GM23338 (cell line): ENCODE data around the gene LYVE1. TPM values are rescaled to one million over a fixed set of nuclear protein-coding genes. Genes with fewer than 3 reads are reported as not detected.

Experiments
- ATAC-seq: fragments of 200-7000 bp; cut with Tn5 transposase; 3 replicates; pipeline ENCODE4 v1.9.1; 2020
- DNase-seq: peaks from one replicate; pipeline ENCODE4 v3.0.0-alpha.2; 2015; ENCODE audit warnings: low spot score
- H2AFZ ChIP-seq: fragments of 200-600 bp; sonication (generic); 2 replicates; pipeline ENCODE4 v1.8.0; 2016; ENCODE audit warnings: antibody characterized with exemption, mild to moderate bottlenecking, moderate library complexity
- H3F3A ChIP-seq: fragments of 200-600 bp; sonication (generic); replicated peaks from 2 replicates; pipeline ENCODE4 v1.8.0; 2017; ENCODE audit warnings: antibody characterized with exemption, mixed run types, low read depth
- H3K27ac ChIP-seq: fragments of 200-600 bp; sonication (generic); 2 replicates; pipeline ENCODE4 v1.6.1; 2016; ENCODE audit warnings: low read depth
- H3K27me3 ChIP-seq: fragments of 200-600 bp; sonication (generic); 2 replicates; pipeline ENCODE4 v1.8.0; 2016; ENCODE audit warnings: mild to moderate bottlenecking, mixed run types, moderate library complexity; ENCODE audit not compliant: insufficient read depth
- H3K36me3 ChIP-seq: fragments of 200-600 bp; sonication (generic); 2 replicates; pipeline ENCODE4 v1.8.0; 2016; ENCODE audit warnings: mild to moderate bottlenecking; ENCODE audit not compliant: insufficient read depth
- H3K4me1 ChIP-seq: fragments of 200-600 bp; sonication (generic); 2 replicates; pipeline ENCODE4 v1.8.0; 2016; ENCODE audit warnings: mild to moderate bottlenecking, moderate library complexity; ENCODE audit not compliant: insufficient read depth
- H3K4me2 ChIP-seq: fragments of 200-600 bp; sonication (generic); 2 replicates; pipeline ENCODE4 v1.7.1; 2017; ENCODE audit warnings: mixed run types
- H3K4me3 ChIP-seq: fragments of 200-600 bp; sonication (generic); 2 replicates; pipeline ENCODE4 v1.6.1; 2016; ENCODE audit warnings: mixed run types
- H3K79me2 ChIP-seq: fragments of 200-600 bp; sonication (generic); replicated peaks from 2 replicates; pipeline ENCODE4 v1.8.0; 2017; ENCODE audit warnings: mild to moderate bottlenecking; ENCODE audit not compliant: insufficient read depth
- H3K9me2 ChIP-seq: fragments of 200-600 bp; sonication (generic); 2 replicates; pipeline ENCODE4 v1.8.0; 2017; ENCODE audit not compliant: insufficient read depth
- H4K20me1 ChIP-seq: fragments of 200-600 bp; sonication (generic); replicated peaks from 2 replicates; pipeline ENCODE4 v1.8.0; 2017; ENCODE audit warnings: mild to moderate bottlenecking; ENCODE audit not compliant: insufficient read depth
- H3K27ac Mint-ChIP-seq: 2 replicates; pipeline ENCODE4 v1.8.0; 2020; ENCODE audit warnings: inconsistent platforms, mild to moderate bottlenecking, moderate library complexity, mixed read lengths
- H3K27me3 Mint-ChIP-seq: 3 replicates; pipeline ENCODE4 v1.8.0; 2022; ENCODE audit warnings: low read depth, mild to moderate bottlenecking, moderate library complexity, mixed read lengths, inconsistent platforms; ENCODE audit not compliant: insufficient read depth, poor library complexity
- H3K36me3 Mint-ChIP-seq: 3 replicates; pipeline ENCODE4 v1.8.0; 2021; ENCODE audit warnings: low read depth, mild to moderate bottlenecking, inconsistent platforms, moderate library complexity, mixed read lengths
- H3K4me1 Mint-ChIP-seq: 3 replicates; pipeline ENCODE4 v1.8.0; 2020; ENCODE audit warnings: mild to moderate bottlenecking, inconsistent platforms, mixed read lengths
- H3K4me3 Mint-ChIP-seq: 3 replicates; pipeline ENCODE4 v1.8.0; 2021; ENCODE audit warnings: moderate library complexity, mild to moderate bottlenecking, inconsistent platforms, mixed read lengths
- H3K9me3 Mint-ChIP-seq: 3 replicates; pipeline ENCODE4 v1.8.0; 2020; ENCODE audit warnings: moderate library complexity, mild to moderate bottlenecking, inconsistent platforms, mixed read lengths
- CREB1 ChIP-seq: fragments of 250-450 bp; sonication (Bioruptor Pico); IDR thresholded peaks from 2 replicates; pipeline ENCODE4 v1.5.0; 2020; ENCODE audit warnings: low read depth, mild to moderate bottlenecking, moderate library complexity
- EZH2 ChIP-seq: fragments of 200-600 bp; sonication (generic); IDR thresholded peaks from one replicate; pipeline ENCODE4 v1.8.0; 2017; ENCODE audit warnings: antibody characterized with exemption, mild to moderate bottlenecking, low read depth; ENCODE audit not compliant: unreplicated experiment
- EZH2phosphoT487 ChIP-seq: fragments of 200-600 bp; sonication (generic); IDR thresholded peaks from one replicate; pipeline ENCODE4 v1.8.1; 2018; ENCODE audit warnings: antibody characterized with exemption; ENCODE audit not compliant: unreplicated experiment
- JUNB ChIP-seq: IDR thresholded peaks from one replicate; pipeline ENCODE4 v1.6.1; 2016; ENCODE audit warnings: antibody characterized with exemption; ENCODE audit not compliant: unreplicated experiment
- NANOG ChIP-seq: IDR thresholded peaks from 2 replicates; pipeline ENCODE4 v1.6.1; 2016; ENCODE audit warnings: antibody characterized with exemption, borderline replicate concordance
- POLR2AphosphoS5 ChIP-seq: IDR thresholded peaks from 2 replicates; pipeline ENCODE4 v1.6.1; 2016; ENCODE audit warnings: antibody characterized with exemption, low read depth
- STAT1 ChIP-seq: IDR thresholded peaks from one replicate; pipeline ENCODE4 v1.6.1; 2016; ENCODE audit warnings: antibody characterized with exemption; ENCODE audit not compliant: unreplicated experiment
- ZNF114 ChIP-seq: fragments of 250-450 bp; sonication (Bioruptor Pico); IDR thresholded peaks from 2 replicates; pipeline ENCODE4 v1.5.0; 2020; ENCODE audit warnings: mild to moderate bottlenecking, moderate library complexity
- ZNF331 ChIP-seq: fragments of 250-450 bp; sonication (Bioruptor Pico); IDR thresholded peaks from 2 replicates; pipeline ENCODE4 v1.5.0; 2020; ENCODE audit warnings: low read depth, mild to moderate bottlenecking, moderate library complexity
- long read RNA-seq: library from polyadenylated mRNA; unstranded; transcript quantifications from one replicate; pipeline ENCODE4 v2.0.0, GENCODE V29; 2020; ENCODE audit not compliant: unreplicated experiment
- polyA plus RNA-seq: library from polyadenylated mRNA; unstranded; fragments of >200 nt; fragmentation: Nextera tagmentation; extraction: Ambion mirVana; gene quantifications from 2 replicates; pipeline ENCODE4 v1.2.1, GENCODE V29; 2016
- total RNA-seq: library from RNA; depleted of rRNA; stranded (reverse); fragments of >200 nt; shearing (Covaris generic); gene quantifications from 2 replicates; pipeline ENCODE4 v1.2.3, GENCODE V29; 2014; rRNA removed
- TF ChIP-seq, protein P1 (sequence below): fragments of 250-450 bp; sonication (Bioruptor Pico); IDR thresholded peaks from 2 replicates; pipeline ENCODE4 v1.5.0; 2020; ENCODE audit warnings: mild to moderate bottlenecking, moderate library complexity
- TF ChIP-seq, protein P2 (sequence below): IDR thresholded peaks from one replicate; pipeline ENCODE4 v1.6.1; 2018; ENCODE audit warnings: antibody characterized with exemption; ENCODE audit not compliant: unreplicated experiment
- TF ChIP-seq, protein P3 (sequence below): IDR thresholded peaks from 2 replicates; pipeline ENCODE4 v1.6.1; 2016; ENCODE audit warnings: antibody characterized with exemption
- TF ChIP-seq, protein P4 (sequence below), 2 experiments: fragments of 200-600 bp in 1 of 2; sonication (generic) in 1 of 2; conservative IDR thresholded peaks; 2 replicates each; pipeline versions ENCODE4 v1.5.1 to v1.6.1; 2016 to 2017; ENCODE audit warnings: antibody characterized with exemption in 2 of 2, low read depth in 2 of 2, mild to moderate bottlenecking in 2 of 2, moderate library complexity in 1 of 2

Gene LYVE1, protein sequence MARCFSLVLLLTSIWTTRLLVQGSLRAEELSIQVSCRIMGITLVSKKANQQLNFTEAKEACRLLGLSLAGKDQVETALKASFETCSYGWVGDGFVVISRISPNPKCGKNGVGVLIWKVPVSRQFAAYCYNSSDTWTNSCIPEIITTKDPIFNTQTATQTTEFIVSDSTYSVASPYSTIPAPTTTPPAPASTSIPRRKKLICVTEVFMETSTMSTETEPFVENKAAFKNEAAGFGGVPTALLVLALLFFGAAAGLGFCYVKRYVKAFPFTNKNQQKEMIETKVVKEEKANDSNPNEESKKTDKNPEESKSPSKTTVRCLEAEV
- total RNA-seq (0.94 TPM in 1 of 2 replicates, not detected in the other), polyA plus RNA-seq (not detected in 2 replicates)
- long read RNA-seq = 0 reads

DNA sequence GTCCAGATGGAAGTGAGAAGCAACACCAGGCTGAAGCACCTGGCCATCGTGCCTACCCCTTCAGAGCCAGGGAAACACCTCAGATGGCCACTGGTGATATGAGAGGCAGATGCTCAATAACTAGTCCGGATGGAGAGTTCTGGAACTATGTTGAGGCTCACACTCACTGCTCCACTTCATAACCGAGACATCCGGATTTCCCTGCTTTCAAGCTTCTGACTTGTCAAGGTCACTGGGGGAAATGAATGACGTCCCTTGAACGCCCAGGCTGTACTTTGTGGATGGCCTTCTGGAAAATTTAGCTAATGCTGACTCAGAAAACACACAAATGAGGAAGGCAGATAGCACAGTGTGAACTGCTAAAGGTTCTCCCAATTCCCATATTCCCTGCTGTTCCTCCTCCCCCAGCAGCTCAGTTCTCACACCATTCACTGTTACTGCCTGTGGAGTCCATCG lies at the start of gene LYVE1:
Gene LYVE1, minus strand, starts transcription at position 180 of the 456 bp plus-strand sequence. Its CDS starts 133 bp downstream, at position 47.
- peak; percentile 58 for ATAC-seq

More for the DNA sequence above, at the start of gene LYVE1:
- no peaks in the 10 kb centered on the region for H3K79me2 ChIP-seq
- Mint-ChIP-seq H3K27ac (no peak within 1 kb of the TSS; the same call in 1 of the 2 replicates), H3K27me3 (peaks cover 2% of the 10 kb centered on the region), H3K36me3 (no peaks in the 10 kb centered on the region), H3K4me3 (no peak within 1 kb of the TSS), H3K9me3 (no peaks in the 10 kb centered on the region), H3K4me1 (peaks cover 15% of the 10 kb centered on the region)
- H3K4me2 ChIP-seq = peak within 1 kb of the TSS; percentile 53
- H3K36me3 ChIP-seq = no peaks in the 10 kb centered on the region
- H4K20me1 ChIP-seq = no peaks in the 10 kb centered on the region
- TF ChIP-seq, protein P1, sequence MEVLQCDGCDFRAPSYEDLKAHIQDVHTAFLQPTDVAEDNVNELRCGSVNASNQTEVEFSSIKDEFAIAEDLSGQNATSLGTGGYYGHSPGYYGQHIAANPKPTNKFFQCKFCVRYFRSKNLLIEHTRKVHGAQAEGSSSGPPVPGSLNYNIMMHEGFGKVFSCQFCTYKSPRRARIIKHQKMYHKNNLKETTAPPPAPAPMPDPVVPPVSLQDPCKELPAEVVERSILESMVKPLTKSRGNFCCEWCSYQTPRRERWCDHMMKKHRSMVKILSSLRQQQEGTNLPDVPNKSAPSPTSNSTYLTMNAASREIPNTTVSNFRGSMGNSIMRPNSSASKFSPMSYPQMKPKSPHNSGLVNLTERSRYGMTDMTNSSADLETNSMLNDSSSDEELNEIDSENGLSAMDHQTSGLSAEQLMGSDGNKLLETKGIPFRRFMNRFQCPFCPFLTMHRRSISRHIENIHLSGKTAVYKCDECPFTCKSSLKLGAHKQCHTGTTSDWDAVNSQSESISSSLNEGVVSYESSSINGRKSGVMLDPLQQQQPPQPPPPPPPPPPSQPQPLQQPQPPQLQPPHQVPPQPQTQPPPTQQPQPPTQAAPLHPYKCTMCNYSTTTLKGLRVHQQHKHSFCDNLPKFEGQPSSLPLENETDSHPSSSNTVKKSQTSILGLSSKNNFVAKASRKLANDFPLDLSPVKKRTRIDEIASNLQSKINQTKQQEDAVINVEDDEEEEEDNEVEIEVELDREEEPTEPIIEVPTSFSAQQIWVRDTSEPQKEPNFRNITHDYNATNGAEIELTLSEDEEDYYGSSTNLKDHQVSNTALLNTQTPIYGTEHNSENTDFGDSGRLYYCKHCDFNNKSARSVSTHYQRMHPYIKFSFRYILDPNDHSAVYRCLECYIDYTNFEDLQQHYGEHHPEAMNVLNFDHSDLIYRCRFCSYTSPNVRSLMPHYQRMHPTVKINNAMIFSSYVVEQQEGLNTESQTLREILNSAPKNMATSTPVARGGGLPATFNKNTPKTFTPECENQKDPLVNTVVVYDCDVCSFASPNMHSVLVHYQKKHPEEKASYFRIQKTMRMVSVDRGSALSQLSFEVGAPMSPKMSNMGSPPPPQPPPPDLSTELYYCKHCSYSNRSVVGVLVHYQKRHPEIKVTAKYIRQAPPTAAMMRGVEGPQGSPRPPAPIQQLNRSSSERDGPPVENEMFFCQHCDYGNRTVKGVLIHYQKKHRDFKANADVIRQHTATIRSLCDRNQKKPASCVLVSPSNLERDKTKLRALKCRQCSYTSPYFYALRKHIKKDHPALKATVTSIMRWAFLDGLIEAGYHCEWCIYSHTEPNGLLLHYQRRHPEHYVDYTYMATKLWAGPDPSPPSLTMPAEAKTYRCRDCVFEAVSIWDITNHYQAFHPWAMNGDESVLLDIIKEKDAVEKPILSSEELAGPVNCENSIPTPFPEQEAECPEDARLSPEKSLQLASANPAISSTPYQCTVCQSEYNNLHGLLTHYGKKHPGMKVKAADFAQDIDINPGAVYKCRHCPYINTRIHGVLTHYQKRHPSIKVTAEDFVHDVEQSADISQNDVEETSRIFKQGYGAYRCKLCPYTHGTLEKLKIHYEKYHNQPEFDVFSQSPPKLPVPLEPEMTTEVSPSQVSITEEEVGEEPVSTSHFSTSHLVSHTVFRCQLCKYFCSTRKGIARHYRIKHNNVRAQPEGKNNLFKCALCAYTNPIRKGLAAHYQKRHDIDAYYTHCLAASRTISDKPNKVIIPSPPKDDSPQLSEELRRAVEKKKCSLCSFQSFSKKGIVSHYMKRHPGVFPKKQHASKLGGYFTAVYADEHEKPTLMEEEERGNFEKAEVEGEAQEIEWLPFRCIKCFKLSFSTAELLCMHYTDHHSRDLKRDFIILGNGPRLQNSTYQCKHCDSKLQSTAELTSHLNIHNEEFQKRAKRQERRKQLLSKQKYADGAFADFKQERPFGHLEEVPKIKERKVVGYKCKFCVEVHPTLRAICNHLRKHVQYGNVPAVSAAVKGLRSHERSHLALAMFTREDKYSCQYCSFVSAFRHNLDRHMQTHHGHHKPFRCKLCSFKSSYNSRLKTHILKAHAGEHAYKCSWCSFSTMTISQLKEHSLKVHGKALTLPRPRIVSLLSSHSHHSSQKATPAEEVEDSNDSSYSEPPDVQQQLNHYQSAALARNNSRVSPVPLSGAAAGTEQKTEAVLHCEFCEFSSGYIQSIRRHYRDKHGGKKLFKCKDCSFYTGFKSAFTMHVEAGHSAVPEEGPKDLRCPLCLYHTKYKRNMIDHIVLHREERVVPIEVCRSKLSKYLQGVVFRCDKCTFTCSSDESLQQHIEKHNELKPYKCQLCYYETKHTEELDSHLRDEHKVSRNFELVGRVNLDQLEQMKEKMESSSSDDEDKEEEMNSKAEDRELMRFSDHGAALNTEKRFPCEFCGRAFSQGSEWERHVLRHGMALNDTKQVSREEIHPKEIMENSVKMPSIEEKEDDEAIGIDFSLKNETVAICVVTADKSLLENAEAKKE = no peak
- TF ChIP-seq ZNF114 (CRISPR knock-in tag) (no peak), EZH2 (no peak), STAT1 (no peak), CREB1 (no peak), JUNB (no peak), ZNF331 (CRISPR knock-in tag) (no peak), NANOG (no peak), EZH2phosphoT487 (no peak), POLR2AphosphoS5 (no peak)
- TF ChIP-seq, protein P2, sequence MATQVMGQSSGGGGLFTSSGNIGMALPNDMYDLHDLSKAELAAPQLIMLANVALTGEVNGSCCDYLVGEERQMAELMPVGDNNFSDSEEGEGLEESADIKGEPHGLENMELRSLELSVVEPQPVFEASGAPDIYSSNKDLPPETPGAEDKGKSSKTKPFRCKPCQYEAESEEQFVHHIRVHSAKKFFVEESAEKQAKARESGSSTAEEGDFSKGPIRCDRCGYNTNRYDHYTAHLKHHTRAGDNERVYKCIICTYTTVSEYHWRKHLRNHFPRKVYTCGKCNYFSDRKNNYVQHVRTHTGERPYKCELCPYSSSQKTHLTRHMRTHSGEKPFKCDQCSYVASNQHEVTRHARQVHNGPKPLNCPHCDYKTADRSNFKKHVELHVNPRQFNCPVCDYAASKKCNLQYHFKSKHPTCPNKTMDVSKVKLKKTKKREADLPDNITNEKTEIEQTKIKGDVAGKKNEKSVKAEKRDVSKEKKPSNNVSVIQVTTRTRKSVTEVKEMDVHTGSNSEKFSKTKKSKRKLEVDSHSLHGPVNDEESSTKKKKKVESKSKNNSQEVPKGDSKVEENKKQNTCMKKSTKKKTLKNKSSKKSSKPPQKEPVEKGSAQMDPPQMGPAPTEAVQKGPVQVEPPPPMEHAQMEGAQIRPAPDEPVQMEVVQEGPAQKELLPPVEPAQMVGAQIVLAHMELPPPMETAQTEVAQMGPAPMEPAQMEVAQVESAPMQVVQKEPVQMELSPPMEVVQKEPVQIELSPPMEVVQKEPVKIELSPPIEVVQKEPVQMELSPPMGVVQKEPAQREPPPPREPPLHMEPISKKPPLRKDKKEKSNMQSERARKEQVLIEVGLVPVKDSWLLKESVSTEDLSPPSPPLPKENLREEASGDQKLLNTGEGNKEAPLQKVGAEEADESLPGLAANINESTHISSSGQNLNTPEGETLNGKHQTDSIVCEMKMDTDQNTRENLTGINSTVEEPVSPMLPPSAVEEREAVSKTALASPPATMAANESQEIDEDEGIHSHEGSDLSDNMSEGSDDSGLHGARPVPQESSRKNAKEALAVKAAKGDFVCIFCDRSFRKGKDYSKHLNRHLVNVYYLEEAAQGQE = no peak
- TF ChIP-seq, protein P3, sequence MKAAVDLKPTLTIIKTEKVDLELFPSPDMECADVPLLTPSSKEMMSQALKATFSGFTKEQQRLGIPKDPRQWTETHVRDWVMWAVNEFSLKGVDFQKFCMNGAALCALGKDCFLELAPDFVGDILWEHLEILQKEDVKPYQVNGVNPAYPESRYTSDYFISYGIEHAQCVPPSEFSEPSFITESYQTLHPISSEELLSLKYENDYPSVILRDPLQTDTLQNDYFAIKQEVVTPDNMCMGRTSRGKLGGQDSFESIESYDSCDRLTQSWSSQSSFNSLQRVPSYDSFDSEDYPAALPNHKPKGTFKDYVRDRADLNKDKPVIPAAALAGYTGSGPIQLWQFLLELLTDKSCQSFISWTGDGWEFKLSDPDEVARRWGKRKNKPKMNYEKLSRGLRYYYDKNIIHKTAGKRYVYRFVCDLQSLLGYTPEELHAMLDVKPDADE = no peak
- TF ChIP-seq, protein P4, sequence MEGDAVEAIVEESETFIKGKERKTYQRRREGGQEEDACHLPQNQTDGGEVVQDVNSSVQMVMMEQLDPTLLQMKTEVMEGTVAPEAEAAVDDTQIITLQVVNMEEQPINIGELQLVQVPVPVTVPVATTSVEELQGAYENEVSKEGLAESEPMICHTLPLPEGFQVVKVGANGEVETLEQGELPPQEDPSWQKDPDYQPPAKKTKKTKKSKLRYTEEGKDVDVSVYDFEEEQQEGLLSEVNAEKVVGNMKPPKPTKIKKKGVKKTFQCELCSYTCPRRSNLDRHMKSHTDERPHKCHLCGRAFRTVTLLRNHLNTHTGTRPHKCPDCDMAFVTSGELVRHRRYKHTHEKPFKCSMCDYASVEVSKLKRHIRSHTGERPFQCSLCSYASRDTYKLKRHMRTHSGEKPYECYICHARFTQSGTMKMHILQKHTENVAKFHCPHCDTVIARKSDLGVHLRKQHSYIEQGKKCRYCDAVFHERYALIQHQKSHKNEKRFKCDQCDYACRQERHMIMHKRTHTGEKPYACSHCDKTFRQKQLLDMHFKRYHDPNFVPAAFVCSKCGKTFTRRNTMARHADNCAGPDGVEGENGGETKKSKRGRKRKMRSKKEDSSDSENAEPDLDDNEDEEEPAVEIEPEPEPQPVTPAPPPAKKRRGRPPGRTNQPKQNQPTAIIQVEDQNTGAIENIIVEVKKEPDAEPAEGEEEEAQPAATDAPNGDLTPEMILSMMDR (conservative IDR thresholded peaks at IDR 0.05; ENCODE audit: low read depth in 2 of 2) = no peak
- peaks cover 8% of the 10 kb centered on the region for H3K9me2 ChIP-seq
- no peak within 1 kb of the TSS for H3K27ac ChIP-seq
- peaks cover 19% of the 10 kb centered on the region for H3K4me1 ChIP-seq
- H3K4me3 ChIP-seq = no peak within 1 kb of the TSS; the same call in 1 of the 2 replicates
- H3F3A ChIP-seq = no peaks in the 10 kb centered on the region
- DNase-seq = no peak
- H2AFZ ChIP-seq = peak within 1 kb of the TSS; percentile 45
- H3K27me3 ChIP-seq = no peaks in the 10 kb centered on the region
